ENCODE measurements around the gene KRTAP22-1. TPM values are rescaled to one million over a fixed set of nuclear protein-coding genes. Genes with fewer than 3 reads are reported as not detected.

Gene KRTAP22-1
- total and polyA plus RNA-seq, 2 experiments from 2014 or later: not detected

DNA sequence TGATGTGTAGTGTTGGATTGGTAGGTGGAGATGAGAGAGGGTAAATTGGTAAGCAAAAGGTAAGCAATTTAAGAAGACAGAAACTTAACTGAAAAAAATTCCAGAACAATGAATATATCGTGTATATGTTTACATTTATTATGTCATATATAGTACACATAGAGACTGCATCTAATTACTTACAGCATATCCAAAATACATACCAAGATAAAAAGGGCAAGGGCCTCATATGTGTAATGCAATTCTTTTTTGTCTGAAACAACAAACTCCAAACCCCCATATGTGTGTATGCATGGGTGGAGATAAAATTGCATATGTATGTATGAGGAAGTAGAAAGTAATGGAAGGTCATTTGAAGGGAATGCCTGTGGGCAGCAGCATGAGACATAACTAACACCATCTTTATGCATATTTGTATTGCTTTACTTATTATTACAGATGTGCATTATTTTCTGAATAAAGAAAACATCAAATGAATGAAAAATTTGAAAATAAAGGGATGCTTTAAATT is 46.1 kb downstream of the KRTAP22-1 start:
- no peak overlapping the region for H3K4me3 ChIP-seq
- Mint-ChIP-seq H3K27ac (no peak overlapping the region), H3K9me3 (no peaks in the 10 kb centered on the region), H3K27me3 (ENCODE audit: insufficient read depth, low read depth, poor library complexity) (no peaks in the 10 kb centered on the region), H3K36me3 (ENCODE audit: low read depth) (no peaks in the 10 kb centered on the region), H3K4me3 (no peak overlapping the region), H3K4me1 (no peaks in the 10 kb centered on the region)
- no peaks in the 10 kb centered on the region for H3K4me1 ChIP-seq (ENCODE audit: insufficient read depth)
- DNase-seq (ENCODE audit: low spot score) (no peak), ATAC-seq (no peak)
- H2AFZ ChIP-seq: no peak overlapping the region
- H3K27me3 ChIP-seq (ENCODE audit: insufficient read depth): no peaks in the 10 kb centered on the region
- H3K4me2 ChIP-seq: no peak overlapping the region
- no peaks in the 10 kb centered on the region for H3K9me2 ChIP-seq (ENCODE audit: insufficient read depth)
- TF ChIP-seq, protein P1, sequence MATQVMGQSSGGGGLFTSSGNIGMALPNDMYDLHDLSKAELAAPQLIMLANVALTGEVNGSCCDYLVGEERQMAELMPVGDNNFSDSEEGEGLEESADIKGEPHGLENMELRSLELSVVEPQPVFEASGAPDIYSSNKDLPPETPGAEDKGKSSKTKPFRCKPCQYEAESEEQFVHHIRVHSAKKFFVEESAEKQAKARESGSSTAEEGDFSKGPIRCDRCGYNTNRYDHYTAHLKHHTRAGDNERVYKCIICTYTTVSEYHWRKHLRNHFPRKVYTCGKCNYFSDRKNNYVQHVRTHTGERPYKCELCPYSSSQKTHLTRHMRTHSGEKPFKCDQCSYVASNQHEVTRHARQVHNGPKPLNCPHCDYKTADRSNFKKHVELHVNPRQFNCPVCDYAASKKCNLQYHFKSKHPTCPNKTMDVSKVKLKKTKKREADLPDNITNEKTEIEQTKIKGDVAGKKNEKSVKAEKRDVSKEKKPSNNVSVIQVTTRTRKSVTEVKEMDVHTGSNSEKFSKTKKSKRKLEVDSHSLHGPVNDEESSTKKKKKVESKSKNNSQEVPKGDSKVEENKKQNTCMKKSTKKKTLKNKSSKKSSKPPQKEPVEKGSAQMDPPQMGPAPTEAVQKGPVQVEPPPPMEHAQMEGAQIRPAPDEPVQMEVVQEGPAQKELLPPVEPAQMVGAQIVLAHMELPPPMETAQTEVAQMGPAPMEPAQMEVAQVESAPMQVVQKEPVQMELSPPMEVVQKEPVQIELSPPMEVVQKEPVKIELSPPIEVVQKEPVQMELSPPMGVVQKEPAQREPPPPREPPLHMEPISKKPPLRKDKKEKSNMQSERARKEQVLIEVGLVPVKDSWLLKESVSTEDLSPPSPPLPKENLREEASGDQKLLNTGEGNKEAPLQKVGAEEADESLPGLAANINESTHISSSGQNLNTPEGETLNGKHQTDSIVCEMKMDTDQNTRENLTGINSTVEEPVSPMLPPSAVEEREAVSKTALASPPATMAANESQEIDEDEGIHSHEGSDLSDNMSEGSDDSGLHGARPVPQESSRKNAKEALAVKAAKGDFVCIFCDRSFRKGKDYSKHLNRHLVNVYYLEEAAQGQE (IDR thresholded peaks at IDR 0.05; ENCODE audit: unreplicated experiment): no peak
- TF ChIP-seq EZH2phosphoT487 (IDR thresholded peaks at IDR 0.05; ENCODE audit: unreplicated experiment) (no peak), STAT1 (IDR thresholded peaks at IDR 0.05; ENCODE audit: unreplicated experiment) (no peak)
- no peaks in the 10 kb centered on the region for H3F3A ChIP-seq (replicated peaks; ENCODE audit: low read depth)
- no peak overlapping the region for H3K27ac ChIP-seq (ENCODE audit: low read depth)
- no peaks in the 10 kb centered on the region for H3K79me2 ChIP-seq (replicated peaks; ENCODE audit: insufficient read depth)
- no peaks in the 10 kb centered on the region for H4K20me1 ChIP-seq (replicated peaks; ENCODE audit: insufficient read depth)
- no peaks in the 10 kb centered on the region for H3K36me3 ChIP-seq (ENCODE audit: insufficient read depth)

Small RNA genes lying within 50 kb of the gene (small RNA-seq; reads per million reads assigned to genes)
- gene KRTAP20-1 (ENCODE audit: low replicate concordance) (not detected), gene KRTAP20-3 (ENCODE audit: low replicate concordance) (not detected), gene KRTAP20-4 (ENCODE audit: low replicate concordance) (not detected), gene KRTAP22-1 (ENCODE audit: low replicate concordance) (not detected), gene KRTAP22-2 (ENCODE audit: low replicate concordance) (not detected)

Other genes with a start within 250 kb of the KRTAP22-1 start
- gene KRTAP13-2, start 228.8 kb upstream of the KRTAP22-1 start, total RNA-seq (2014; rRNA removed; shearing (Covaris generic)): not detected in 2 replicates
- not detected in 2 replicates for gene KRTAP13-2, start 228.8 kb upstream of the KRTAP22-1 start, polyA plus RNA-seq (2016; fragmentation: Nextera tagmentation; extraction: Ambion mirVana)
- not detected in 2 replicates for gene KRTAP13-1, start 205.1 kb upstream of the KRTAP22-1 start, total RNA-seq (2014; rRNA removed; shearing (Covaris generic))
- gene KRTAP13-1, start 205.1 kb upstream of the KRTAP22-1 start, polyA plus RNA-seq (2016; fragmentation: Nextera tagmentation; extraction: Ambion mirVana): not detected in 2 replicates
- gene KRTAP13-3, start 175.2 kb upstream of the KRTAP22-1 start, total RNA-seq (2014; rRNA removed; shearing (Covaris generic)): not detected in 2 replicates
- gene KRTAP13-3, start 175.2 kb upstream of the KRTAP22-1 start, polyA plus RNA-seq (2016; fragmentation: Nextera tagmentation; extraction: Ambion mirVana): not detected in 2 replicates
- gene KRTAP13-4, start 170.9 kb upstream of the KRTAP22-1 start, total RNA-seq (2014; rRNA removed; shearing (Covaris generic)): not detected in 2 replicates
- not detected in 2 replicates for gene KRTAP13-4, start 170.9 kb upstream of the KRTAP22-1 start, polyA plus RNA-seq (2016; fragmentation: Nextera tagmentation; extraction: Ambion mirVana)
- gene KRTAP15-1, start 160.8 kb upstream of the KRTAP22-1 start, total RNA-seq (2014; rRNA removed; shearing (Covaris generic)): not detected in 2 replicates
- gene KRTAP15-1, start 160.8 kb upstream of the KRTAP22-1 start, polyA plus RNA-seq (2016; fragmentation: Nextera tagmentation; extraction: Ambion mirVana): not detected in 2 replicates
- gene KRTAP19-1, start 120.7 kb upstream of the KRTAP22-1 start, total RNA-seq (2014; rRNA removed; shearing (Covaris generic)): not detected in 2 replicates
- gene KRTAP19-1, start 120.7 kb upstream of the KRTAP22-1 start, polyA plus RNA-seq (2016; fragmentation: Nextera tagmentation; extraction: Ambion mirVana): not detected in 2 replicates
- gene KRTAP19-2, start 113.7 kb upstream of the KRTAP22-1 start, total RNA-seq (2014; rRNA removed; shearing (Covaris generic)): not detected in 2 replicates
- gene KRTAP19-2, start 113.7 kb upstream of the KRTAP22-1 start, polyA plus RNA-seq (2016; fragmentation: Nextera tagmentation; extraction: Ambion mirVana): not detected in 2 replicates
- not detected in 2 replicates for gene KRTAP19-3, start 109.1 kb upstream of the KRTAP22-1 start, total RNA-seq (2014; rRNA removed; shearing (Covaris generic))
- gene KRTAP19-3, start 109.1 kb upstream of the KRTAP22-1 start, polyA plus RNA-seq (2016; fragmentation: Nextera tagmentation; extraction: Ambion mirVana): not detected in 2 replicates
- gene KRTAP19-4, start 103.9 kb upstream of the KRTAP22-1 start, total RNA-seq (2014; rRNA removed; shearing (Covaris generic)): not detected in 2 replicates
- gene KRTAP19-4, start 103.9 kb upstream of the KRTAP22-1 start, polyA plus RNA-seq (2016; fragmentation: Nextera tagmentation; extraction: Ambion mirVana): not detected in 2 replicates
- not detected in 2 replicates for gene KRTAP19-5, start 98.9 kb upstream of the KRTAP22-1 start, total RNA-seq (2014; rRNA removed; shearing (Covaris generic))
- gene KRTAP19-5, start 98.9 kb upstream of the KRTAP22-1 start, polyA plus RNA-seq (2016; fragmentation: Nextera tagmentation; extraction: Ambion mirVana): not detected in 2 replicates
- not detected in 2 replicates for gene KRTAP19-6, start 59.2 kb upstream of the KRTAP22-1 start, total RNA-seq (2014; rRNA removed; shearing (Covaris generic))
- gene KRTAP19-6, start 59.2 kb upstream of the KRTAP22-1 start, polyA plus RNA-seq (2016; fragmentation: Nextera tagmentation; extraction: Ambion mirVana): not detected in 2 replicates
- not detected in 2 replicates for gene KRTAP19-7, start 39.8 kb upstream of the KRTAP22-1 start, total RNA-seq (2014; rRNA removed; shearing (Covaris generic))
- gene KRTAP19-7, start 39.8 kb upstream of the KRTAP22-1 start, polyA plus RNA-seq (2016; fragmentation: Nextera tagmentation; extraction: Ambion mirVana): not detected in 2 replicates
- gene KRTAP22-2, start 10.7 kb upstream of the KRTAP22-1 start, total RNA-seq (2014; rRNA removed; shearing (Covaris generic)): not detected in 2 replicates
- gene KRTAP22-2, start 10.7 kb upstream of the KRTAP22-1 start, polyA plus RNA-seq (2016; fragmentation: Nextera tagmentation; extraction: Ambion mirVana): not detected in 2 replicates
- gene KRTAP6-3, start 8.6 kb upstream of the KRTAP22-1 start, total RNA-seq (2014; rRNA removed; shearing (Covaris generic)): not detected in 2 replicates
- not detected in 2 replicates for gene KRTAP6-3, start 8.6 kb upstream of the KRTAP22-1 start, polyA plus RNA-seq (2016; fragmentation: Nextera tagmentation; extraction: Ambion mirVana)
- not detected in 2 replicates for gene KRTAP6-2, start 2.2 kb upstream of the KRTAP22-1 start, total RNA-seq (2014; rRNA removed; shearing (Covaris generic))
- gene KRTAP6-2, start 2.2 kb upstream of the KRTAP22-1 start, polyA plus RNA-seq (2016; fragmentation: Nextera tagmentation; extraction: Ambion mirVana): not detected in 2 replicates
- gene KRTAP6-1, start 12.8 kb downstream of the KRTAP22-1 start, total RNA-seq (2014; rRNA removed; shearing (Covaris generic)): not detected in 2 replicates
- gene KRTAP6-1, start 12.8 kb downstream of the KRTAP22-1 start, polyA plus RNA-seq (2016; fragmentation: Nextera tagmentation; extraction: Ambion mirVana): not detected in 2 replicates
- not detected in 2 replicates for gene KRTAP20-1, start 15.3 kb downstream of the KRTAP22-1 start, total RNA-seq (2014; rRNA removed; shearing (Covaris generic))
- gene KRTAP20-1, start 15.3 kb downstream of the KRTAP22-1 start, polyA plus RNA-seq (2016; fragmentation: Nextera tagmentation; extraction: Ambion mirVana): not detected in 2 replicates
- gene KRTAP20-4, start 19.5 kb downstream of the KRTAP22-1 start, total RNA-seq (2014; rRNA removed; shearing (Covaris generic)): not detected in 2 replicates
- not detected in 2 replicates for gene KRTAP20-4, start 19.5 kb downstream of the KRTAP22-1 start, polyA plus RNA-seq (2016; fragmentation: Nextera tagmentation; extraction: Ambion mirVana)
- not detected in 2 replicates for gene KRTAP20-2, start 34.1 kb downstream of the KRTAP22-1 start, total RNA-seq (2014; rRNA removed; shearing (Covaris generic))
- not detected in 2 replicates for gene KRTAP20-2, start 34.1 kb downstream of the KRTAP22-1 start, polyA plus RNA-seq (2016; fragmentation: Nextera tagmentation; extraction: Ambion mirVana)
- not detected in 2 replicates for gene KRTAP20-3, start 41.8 kb downstream of the KRTAP22-1 start, total RNA-seq (2014; rRNA removed; shearing (Covaris generic))
- gene KRTAP20-3, start 41.8 kb downstream of the KRTAP22-1 start, polyA plus RNA-seq (2016; fragmentation: Nextera tagmentation; extraction: Ambion mirVana): not detected in 2 replicates
- gene KRTAP21-3, start 117.7 kb downstream of the KRTAP22-1 start, total RNA-seq (2014; rRNA removed; shearing (Covaris generic)): not detected in 2 replicates
- gene KRTAP21-3, start 117.7 kb downstream of the KRTAP22-1 start, polyA plus RNA-seq (2016; fragmentation: Nextera tagmentation; extraction: Ambion mirVana): not detected in 2 replicates
- gene KRTAP21-2, start 146.2 kb downstream of the KRTAP22-1 start, total RNA-seq (2014; rRNA removed; shearing (Covaris generic)): not detected in 2 replicates
- not detected in 2 replicates for gene KRTAP21-2, start 146.2 kb downstream of the KRTAP22-1 start, polyA plus RNA-seq (2016; fragmentation: Nextera tagmentation; extraction: Ambion mirVana)
- gene KRTAP21-1, start 154.3 kb downstream of the KRTAP22-1 start, total RNA-seq (2014; rRNA removed; shearing (Covaris generic)): not detected in 2 replicates
- gene KRTAP21-1, start 154.3 kb downstream of the KRTAP22-1 start, polyA plus RNA-seq (2016; fragmentation: Nextera tagmentation; extraction: Ambion mirVana): not detected in 2 replicates
- gene KRTAP8-1, start 212.2 kb downstream of the KRTAP22-1 start, total RNA-seq (2014; rRNA removed; shearing (Covaris generic)): not detected in 2 replicates
- not detected in 2 replicates for gene KRTAP8-1, start 212.2 kb downstream of the KRTAP22-1 start, polyA plus RNA-seq (2016; fragmentation: Nextera tagmentation; extraction: Ambion mirVana)
- gene KRTAP7-1, start 228.7 kb downstream of the KRTAP22-1 start, total RNA-seq (2014; rRNA removed; shearing (Covaris generic)): not detected in 2 replicates
- gene KRTAP7-1, start 228.7 kb downstream of the KRTAP22-1 start, polyA plus RNA-seq (2016; fragmentation: Nextera tagmentation; extraction: Ambion mirVana): not detected in 2 replicates

Measured in GM23338 (cell line).